Nephron progenitor cell (in vitro differentiated cells): ENCODE data around the gene ADTRP.

Experiments
- DNase-seq: peaks from one replicate; pipeline ENCODE4 v3.0.0; 2021
- H3K27ac Mint-ChIP-seq: 2 replicates; pipeline ENCODE4 v1.8.0; 2021; ENCODE audit warnings: mild to moderate bottlenecking, moderate library complexity, mixed read lengths
- H3K27me3 Mint-ChIP-seq: 2 replicates; pipeline ENCODE4 v1.8.0; 2021; ENCODE audit warnings: mild to moderate bottlenecking, low read depth, mixed read lengths; ENCODE audit not compliant: poor library complexity
- H3K36me3 Mint-ChIP-seq: 2 replicates; pipeline ENCODE4 v1.8.0; 2021; ENCODE audit warnings: low read depth, mixed read lengths
- H3K4me1 Mint-ChIP-seq: 2 replicates; pipeline ENCODE4 v1.8.0; 2021; ENCODE audit warnings: mixed read lengths
- H3K4me3 Mint-ChIP-seq: 2 replicates; pipeline ENCODE4 v1.8.0; 2021; ENCODE audit warnings: mild to moderate bottlenecking, moderate library complexity, mixed read lengths
- H3K9me3 Mint-ChIP-seq: 2 replicates; pipeline ENCODE4 v1.8.0; 2021; ENCODE audit warnings: mild to moderate bottlenecking, moderate library complexity, mixed read lengths
- TF ChIP-seq, protein P1 (sequence below): fragments of 200-600 bp; sonication (generic); IDR thresholded peaks from 2 replicates; pipeline ENCODE4 v1.5.0; 2021; ENCODE audit warnings: antibody characterized with exemption

ADTRP gene

DNA sequence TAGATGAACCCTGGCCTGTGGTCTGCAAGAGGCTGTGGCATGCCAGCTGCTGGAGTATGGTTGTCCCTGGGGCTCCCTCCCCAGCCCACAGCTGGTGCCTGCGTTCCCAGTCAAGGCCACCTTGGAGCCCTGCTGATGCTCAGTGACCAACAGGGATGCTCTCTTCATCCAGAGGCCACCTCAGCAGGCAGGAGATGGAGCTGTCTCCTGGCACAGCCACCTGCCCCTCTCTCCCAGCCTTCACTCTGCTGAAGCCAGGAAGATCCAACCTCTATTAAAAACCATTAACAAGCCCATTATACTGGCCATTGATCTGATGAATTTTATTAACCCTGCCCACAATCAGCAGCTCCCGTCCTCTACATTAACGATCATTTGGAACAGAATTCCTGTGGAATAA, 40.4 kb downstream of the ADTRP start:
- peaks cover 11% of the 10 kb centered on the region for H3K27me3 Mint-ChIP-seq
- H3K36me3 Mint-ChIP-seq, result no peaks in the 10 kb centered on the region
- TF ChIP-seq, protein P1, sequence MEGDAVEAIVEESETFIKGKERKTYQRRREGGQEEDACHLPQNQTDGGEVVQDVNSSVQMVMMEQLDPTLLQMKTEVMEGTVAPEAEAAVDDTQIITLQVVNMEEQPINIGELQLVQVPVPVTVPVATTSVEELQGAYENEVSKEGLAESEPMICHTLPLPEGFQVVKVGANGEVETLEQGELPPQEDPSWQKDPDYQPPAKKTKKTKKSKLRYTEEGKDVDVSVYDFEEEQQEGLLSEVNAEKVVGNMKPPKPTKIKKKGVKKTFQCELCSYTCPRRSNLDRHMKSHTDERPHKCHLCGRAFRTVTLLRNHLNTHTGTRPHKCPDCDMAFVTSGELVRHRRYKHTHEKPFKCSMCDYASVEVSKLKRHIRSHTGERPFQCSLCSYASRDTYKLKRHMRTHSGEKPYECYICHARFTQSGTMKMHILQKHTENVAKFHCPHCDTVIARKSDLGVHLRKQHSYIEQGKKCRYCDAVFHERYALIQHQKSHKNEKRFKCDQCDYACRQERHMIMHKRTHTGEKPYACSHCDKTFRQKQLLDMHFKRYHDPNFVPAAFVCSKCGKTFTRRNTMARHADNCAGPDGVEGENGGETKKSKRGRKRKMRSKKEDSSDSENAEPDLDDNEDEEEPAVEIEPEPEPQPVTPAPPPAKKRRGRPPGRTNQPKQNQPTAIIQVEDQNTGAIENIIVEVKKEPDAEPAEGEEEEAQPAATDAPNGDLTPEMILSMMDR, result no peak
- H3K4me3 Mint-ChIP-seq, result no peak overlapping the region
- no peak overlapping the region for H3K27ac Mint-ChIP-seq
- no peak for DNase-seq
- H3K4me1 Mint-ChIP-seq, result peaks cover 21% of the 10 kb centered on the region
- H3K9me3 Mint-ChIP-seq, result no peaks in the 10 kb centered on the region

DNA sequence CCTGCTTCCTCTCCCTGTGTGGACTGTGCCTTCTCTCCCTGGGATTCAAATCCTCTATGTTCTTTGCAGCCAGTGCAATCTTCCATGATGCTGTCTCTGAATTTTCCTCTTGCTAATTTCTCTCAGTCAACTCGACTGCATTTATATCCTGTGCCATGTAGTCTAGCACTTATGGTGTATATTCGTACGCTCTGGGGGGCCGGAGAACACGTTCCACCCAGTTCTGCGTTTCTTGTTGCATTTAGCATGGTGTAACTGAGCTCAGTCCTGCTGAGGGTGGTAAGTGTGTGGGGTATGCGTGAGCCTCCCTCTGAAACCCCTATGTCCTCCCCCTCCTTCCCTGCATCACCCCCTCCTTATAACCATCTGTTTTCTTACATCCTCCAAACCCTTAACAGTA, 42.0 kb downstream of the ADTRP start:
- H3K4me1 Mint-ChIP-seq, result peaks cover 25% of the 10 kb centered on the region
- no peaks in the 10 kb centered on the region for H3K9me3 Mint-ChIP-seq
- peaks cover 4% of the 10 kb centered on the region for H3K27me3 Mint-ChIP-seq
- no peak overlapping the region for H3K4me3 Mint-ChIP-seq
- no peak overlapping the region for H3K27ac Mint-ChIP-seq
- no peaks in the 10 kb centered on the region for H3K36me3 Mint-ChIP-seq
- TF ChIP-seq, protein P1, result no peak
- no peak for DNase-seq

DNA sequence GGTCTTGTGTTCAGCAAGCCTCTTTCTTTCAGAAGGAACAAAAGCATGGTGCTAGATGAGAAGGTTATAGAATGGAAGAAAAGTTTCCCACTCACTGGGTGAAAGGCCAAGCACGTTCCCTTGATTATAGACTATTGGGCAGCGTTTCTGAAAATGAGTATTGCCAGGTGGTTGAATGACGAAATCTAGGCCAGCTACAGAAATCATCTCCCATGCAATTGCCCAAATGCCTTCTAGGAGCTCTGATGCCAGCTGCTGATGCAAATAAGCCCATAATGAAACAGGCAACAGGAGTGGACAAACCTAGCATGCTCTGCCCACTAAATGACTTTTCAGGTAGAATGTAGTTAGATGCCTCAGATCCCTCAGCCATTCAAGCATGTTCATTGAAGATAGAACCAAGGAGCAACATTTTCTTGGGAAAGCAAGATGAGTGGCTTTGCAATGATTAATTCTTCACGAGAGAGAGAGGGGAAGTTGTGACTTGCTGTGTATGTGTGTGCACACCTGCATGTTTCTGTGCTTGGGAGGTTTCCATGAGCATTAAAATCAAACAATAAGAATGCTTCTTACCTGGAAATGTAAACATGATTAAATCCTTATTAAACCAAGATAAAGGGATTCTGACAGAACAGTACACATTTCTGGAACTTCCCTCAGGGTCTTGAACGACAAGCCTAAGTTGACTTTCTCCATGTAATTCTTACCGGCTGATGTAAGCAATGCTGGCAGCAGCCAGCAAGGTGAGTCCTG, 43.6 kb downstream of the ADTRP start:
- DNase-seq, result no peak
- Mint-ChIP-seq H3K4me1 (peaks cover 29% of the 10 kb centered on the region), H3K4me3 (no peak overlapping the region), H3K27ac (no peak overlapping the region), H3K9me3 (no peaks in the 10 kb centered on the region), H3K36me3 (no peaks in the 10 kb centered on the region), H3K27me3 (peaks cover 4% of the 10 kb centered on the region)
- TF ChIP-seq, protein P1, result no peak

DNA sequence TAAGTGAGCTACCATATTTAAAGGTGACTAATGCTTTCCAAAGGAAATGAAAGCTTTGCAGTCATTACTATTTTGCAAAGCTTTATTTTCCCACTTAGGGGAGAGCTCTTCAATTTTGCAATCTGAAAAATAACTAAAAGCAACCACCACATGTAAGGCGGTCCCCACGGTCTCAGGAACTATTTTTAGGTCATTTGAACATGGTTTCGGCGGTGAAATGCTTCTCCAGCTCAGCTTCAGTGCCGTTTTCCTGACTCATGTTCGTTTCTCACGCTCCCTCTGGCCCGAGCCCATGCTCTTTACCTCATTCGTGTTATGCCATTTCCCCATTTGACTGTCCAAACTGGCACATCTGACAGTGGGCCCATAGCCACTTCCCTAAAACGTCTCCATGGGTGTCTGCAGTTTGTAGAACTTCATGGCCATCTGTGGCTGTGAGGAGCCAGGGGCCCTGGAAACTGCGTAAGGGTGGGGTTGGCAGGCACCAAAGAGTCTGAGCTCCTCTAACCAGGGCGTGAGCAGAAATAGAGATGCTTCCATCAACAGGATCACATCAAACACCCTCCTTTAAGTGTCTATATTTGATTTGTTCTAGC, 46.5 kb downstream of the ADTRP start:
- Mint-ChIP-seq H3K9me3 (no peaks in the 10 kb centered on the region), H3K4me1 (peaks cover 21% of the 10 kb centered on the region), H3K36me3 (no peaks in the 10 kb centered on the region), H3K27ac (no peak overlapping the region), H3K27me3 (peaks cover 4% of the 10 kb centered on the region), H3K4me3 (no peak overlapping the region)
- TF ChIP-seq, protein P1, result no peak
- no peak for DNase-seq

DNA sequence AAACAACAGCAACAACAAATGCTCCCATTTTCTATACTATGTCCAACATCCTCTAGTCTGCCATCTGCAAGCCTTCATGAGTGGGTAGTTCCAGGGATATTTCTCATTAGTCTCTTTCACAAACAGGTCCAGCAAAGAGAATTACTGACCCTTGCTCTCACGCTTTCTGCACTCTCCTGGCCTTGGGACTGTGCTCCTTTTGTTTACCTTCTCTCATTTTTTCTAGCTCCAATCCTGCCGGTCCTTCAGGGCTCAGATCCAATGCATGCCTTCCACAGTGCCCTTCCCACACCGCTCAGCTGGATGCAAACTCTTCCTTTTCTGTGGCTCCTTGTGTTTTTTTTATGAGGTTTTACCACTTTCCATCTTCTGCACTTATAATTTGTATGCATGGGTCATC, 47.2 kb downstream of the ADTRP start:
- H3K27ac Mint-ChIP-seq, result no peak overlapping the region
- no peak for DNase-seq
- TF ChIP-seq, protein P1, result no peak
- no peak overlapping the region for H3K4me3 Mint-ChIP-seq
- peaks cover 21% of the 10 kb centered on the region for H3K4me1 Mint-ChIP-seq
- H3K9me3 Mint-ChIP-seq, result peaks cover under 1% of the 10 kb centered on the region
- no peaks in the 10 kb centered on the region for H3K36me3 Mint-ChIP-seq
- H3K27me3 Mint-ChIP-seq, result peaks cover 2% of the 10 kb centered on the region

DNA sequence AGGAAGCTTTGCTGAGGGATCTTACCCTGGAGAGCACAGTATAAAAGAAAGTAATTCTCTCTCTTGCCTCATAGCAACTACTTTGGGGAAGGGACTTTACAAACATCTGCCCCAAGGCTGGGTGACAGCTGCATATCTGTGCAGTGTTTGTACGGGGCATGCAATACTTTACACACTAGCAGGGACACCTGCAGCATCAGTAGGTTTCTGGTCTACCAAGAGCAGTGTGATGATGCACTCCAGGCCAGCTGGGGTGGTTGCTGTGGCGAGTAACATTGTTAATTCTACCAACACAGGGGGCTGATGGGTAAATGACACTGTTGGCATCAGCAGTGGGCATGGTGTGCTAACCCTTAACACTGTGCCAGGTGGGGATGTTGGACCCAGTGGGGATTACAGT, 48.0 kb downstream of the ADTRP start:
- Mint-ChIP-seq H3K27me3 (no peaks in the 10 kb centered on the region), H3K27ac (no peak overlapping the region), H3K36me3 (no peaks in the 10 kb centered on the region), H3K4me3 (no peak overlapping the region), H3K4me1 (peaks cover 21% of the 10 kb centered on the region), H3K9me3 (peaks cover 7% of the 10 kb centered on the region)
- TF ChIP-seq, protein P1, result no peak
- DNase-seq, result no peak
